ENCODE measurements around the gene VCAM1. TPM values are rescaled to one million over a fixed set of nuclear protein-coding genes. Genes with fewer than 3 reads are reported as not detected.

The VCAM1 gene
- total RNA-seq, 3 donors from 2014 or later, result 8.5 to 12.3 (median 10.4) TPM

- no peaks in the 10 kb centered on the region for H3K4me1 ChIP-seq
- H3K4me3 ChIP-seq, result no peak overlapping the region
- intact Hi-C loops (cut with DNase I; ENCODE audit: low total_unique reads), result no loop called here
These were observed 11.8 kb downstream of the VCAM1 start for GRCh38 chr1:100731309-100731708.

GRCh38 chr1:100731758-100732157 is 12.2 kb downstream of the VCAM1 start:
- H3K36me3 ChIP-seq, result no peaks in the 10 kb centered on the region
- DNase-seq (ENCODE audit: low spot score in 2 of 2), result no peak
- H3K9me3 ChIP-seq, result no peaks in the 10 kb centered on the region
- no peaks in the 10 kb centered on the region for H3K27me3 ChIP-seq
- intact Hi-C loops (cut with DNase I; ENCODE audit: low total_unique reads), result no loop called here
- no peak overlapping the region for H3K27ac ChIP-seq
- H3K4me3 ChIP-seq, result no peak overlapping the region
- TF ChIP-seq POLR2AphosphoS5 (IDR thresholded peaks at IDR 0.05), result no peak
- no peak for TF ChIP-seq POLR2A (IDR thresholded peaks at IDR 0.05)
- TF ChIP-seq, protein P1, sequence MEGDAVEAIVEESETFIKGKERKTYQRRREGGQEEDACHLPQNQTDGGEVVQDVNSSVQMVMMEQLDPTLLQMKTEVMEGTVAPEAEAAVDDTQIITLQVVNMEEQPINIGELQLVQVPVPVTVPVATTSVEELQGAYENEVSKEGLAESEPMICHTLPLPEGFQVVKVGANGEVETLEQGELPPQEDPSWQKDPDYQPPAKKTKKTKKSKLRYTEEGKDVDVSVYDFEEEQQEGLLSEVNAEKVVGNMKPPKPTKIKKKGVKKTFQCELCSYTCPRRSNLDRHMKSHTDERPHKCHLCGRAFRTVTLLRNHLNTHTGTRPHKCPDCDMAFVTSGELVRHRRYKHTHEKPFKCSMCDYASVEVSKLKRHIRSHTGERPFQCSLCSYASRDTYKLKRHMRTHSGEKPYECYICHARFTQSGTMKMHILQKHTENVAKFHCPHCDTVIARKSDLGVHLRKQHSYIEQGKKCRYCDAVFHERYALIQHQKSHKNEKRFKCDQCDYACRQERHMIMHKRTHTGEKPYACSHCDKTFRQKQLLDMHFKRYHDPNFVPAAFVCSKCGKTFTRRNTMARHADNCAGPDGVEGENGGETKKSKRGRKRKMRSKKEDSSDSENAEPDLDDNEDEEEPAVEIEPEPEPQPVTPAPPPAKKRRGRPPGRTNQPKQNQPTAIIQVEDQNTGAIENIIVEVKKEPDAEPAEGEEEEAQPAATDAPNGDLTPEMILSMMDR (IDR thresholded peaks at IDR 0.05), result no peak
- H3K4me1 ChIP-seq, result peaks cover 0 to under 1% of the 10 kb centered on the region in 2 donors

More at GRCh38 chr1:100731309-100731708, 11.8 kb downstream of the VCAM1 start:
- no peak overlapping the region for H3K27ac ChIP-seq
- no peaks in the 10 kb centered on the region for H3K9me3 ChIP-seq
- no peak for DNase-seq (ENCODE audit: low spot score in 2 of 2)
- no peaks in the 10 kb centered on the region for H3K27me3 ChIP-seq
- TF ChIP-seq POLR2AphosphoS5 (IDR thresholded peaks at IDR 0.05) (no peak), POLR2A (IDR thresholded peaks at IDR 0.05) (no peak)
- TF ChIP-seq, protein P1 (IDR thresholded peaks at IDR 0.05), result no peak
- no peaks in the 10 kb centered on the region for H3K36me3 ChIP-seq

GRCh38 chr1:100734676-100735075 is 15.1 kb downstream of the VCAM1 start:
- Histone ChIP-seq H3K4me1 (peaks cover 0 to 2% of the 10 kb centered on the region in 2 donors), H3K9me3 (no peaks in the 10 kb centered on the region), H3K27ac (peak overlapping the region in 1 of 2 donors; percentile 26), H3K36me3 (no peaks in the 10 kb centered on the region), H3K27me3 (no peaks in the 10 kb centered on the region), H3K4me3 (no peak overlapping the region)
- DNase-seq (ENCODE audit: low spot score in 2 of 2), result no peak
- intact Hi-C loops (cut with DNase I; ENCODE audit: low total_unique reads), result no loop called here
- TF ChIP-seq, protein P1 (IDR thresholded peaks at IDR 0.05), result no peak
- peak in 1 of 3 donors; percentile 44 for TF ChIP-seq POLR2AphosphoS5 (IDR thresholded peaks at IDR 0.05)

DNA sequence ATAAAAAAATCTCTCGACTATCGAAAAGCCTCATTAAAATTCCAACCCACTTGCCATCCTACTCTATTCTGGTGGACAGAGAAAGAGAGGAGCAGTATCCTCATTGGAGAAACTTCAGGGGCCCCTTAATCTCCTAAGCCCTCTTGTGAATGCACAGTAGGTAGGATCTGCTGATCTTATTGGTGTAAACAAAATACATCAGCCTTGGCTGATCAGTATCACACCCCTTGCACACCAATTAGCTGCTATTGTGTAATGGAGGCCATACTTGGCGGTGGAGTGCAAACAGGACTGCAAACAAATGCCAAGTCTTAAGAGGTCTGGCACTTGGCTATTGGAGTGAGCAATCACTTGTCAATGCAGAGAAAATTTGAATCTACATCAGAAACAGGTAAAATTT is 15.7 kb downstream of the VCAM1 start:
- no peak for DNase-seq (ENCODE audit: low spot score in 2 of 2)
- no peaks in the 10 kb centered on the region for H3K36me3 ChIP-seq
- H3K27me3 ChIP-seq, result no peaks in the 10 kb centered on the region
- H3K4me3 ChIP-seq, result no peak overlapping the region
- intact Hi-C loops (cut with DNase I; ENCODE audit: low total_unique reads), result no loop called here
- TF ChIP-seq POLR2AphosphoS5 (IDR thresholded peaks at IDR 0.05) (no peak), POLR2A (IDR thresholded peaks at IDR 0.05) (no peak)
- TF ChIP-seq, protein P1 (IDR thresholded peaks at IDR 0.05), result no peak
- peak overlapping the region in 1 of 2 donors; percentile 57 for H3K27ac ChIP-seq
- H3K9me3 ChIP-seq, result no peaks in the 10 kb centered on the region
- peaks cover 0 to 2% of the 10 kb centered on the region in 2 donors for H3K4me1 ChIP-seq

DNA sequence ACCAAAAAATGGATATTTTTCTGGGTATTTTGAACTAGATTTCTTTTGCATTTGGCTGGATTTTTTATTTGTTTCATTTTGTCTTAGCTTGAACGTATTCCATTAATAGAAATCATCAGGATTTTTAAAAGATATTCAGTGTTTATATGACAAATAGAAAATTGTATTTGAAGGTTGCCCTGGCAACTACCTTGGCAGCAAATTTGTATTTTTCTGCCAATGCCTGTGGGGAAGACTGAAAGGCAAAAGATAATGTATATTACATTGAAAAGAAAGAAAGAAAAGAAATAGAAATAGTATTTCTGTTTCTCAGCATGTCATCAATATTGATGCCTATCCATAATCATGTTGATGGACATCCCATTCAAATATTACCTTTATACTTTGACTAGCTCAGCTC is 16.8 kb downstream of the VCAM1 start:
- H3K27ac ChIP-seq, result peak overlapping the region in 1 of 2 donors; percentile 35
- no peaks in the 10 kb centered on the region for H3K36me3 ChIP-seq
- TF ChIP-seq POLR2A (IDR thresholded peaks at IDR 0.05), result no peak
- no peak for TF ChIP-seq POLR2AphosphoS5 (IDR thresholded peaks at IDR 0.05)
- TF ChIP-seq, protein P1 (IDR thresholded peaks at IDR 0.05), result no peak
- intact Hi-C loops (cut with DNase I; ENCODE audit: low total_unique reads), result no loop called here
- peaks cover 0 to 2% of the 10 kb centered on the region in 2 donors for H3K4me1 ChIP-seq
- no peak for DNase-seq (ENCODE audit: low spot score in 2 of 2)
- no peak overlapping the region for H3K4me3 ChIP-seq
- no peaks in the 10 kb centered on the region for H3K27me3 ChIP-seq
- no peaks in the 10 kb centered on the region for H3K9me3 ChIP-seq

Measured in breast epithelium (tissue), 4 donors.